GM21360 (cell line): ENCODE data around the gene ABCB9.

Experiments
- ATAC-seq: cut with Tn5 transposase; IDR thresholded peaks from one replicate; pipeline ENCODE4 v1.9.1; 2021; ENCODE audit warnings: mild to moderate bottlenecking, moderate library complexity; ENCODE audit not compliant: unreplicated experiment

ABCB9 gene

GRCh38 chr12:122966743-122967550, 684 bp upstream of the ABCB9 start:
- no peak for ATAC-seq

GRCh38 chr12:122965321-122965751, 927 bp downstream of the ABCB9 start:
- no peak for ATAC-seq

GRCh38 chr12:122964439-122965257, 1.6 kb downstream of the ABCB9 start:
- ATAC-seq, result no peak

- no peak for ATAC-seq
Observed at GRCh38 chr12:122963941-122964265, 2.4 kb downstream of the ABCB9 start.

GRCh38 chr12:122961531-122962329, 4.5 kb downstream of the ABCB9 start:
- no peak for ATAC-seq

- ATAC-seq, result no peak
Observed at GRCh38 chr12:122960193-122960569, 6.1 kb downstream of the ABCB9 start.

GRCh38 chr12:122959566-122960192, 6.6 kb downstream of the ABCB9 start:
- ATAC-seq, result no peak

GRCh38 chr12:122958198-122958888, 7.9 kb downstream of the ABCB9 start:
- ATAC-seq, result no peak

GRCh38 chr12:122956035-122956434, 10.2 kb downstream of the ABCB9 start:
- ATAC-seq, result no peak

GRCh38 chr12:122955156-122955555, 11.1 kb downstream of the ABCB9 start:
- no peak for ATAC-seq

- ATAC-seq, result peak; percentile 64
Observed at GRCh38 chr12:122951979-122952892, 14.0 kb downstream of the ABCB9 start.

- no peak for ATAC-seq
Observed at GRCh38 chr12:122951406-122951805, 14.9 kb downstream of the ABCB9 start.

- no peak for ATAC-seq
Observed at GRCh38 chr12:122949816-122950675, 16.2 kb downstream of the ABCB9 start.

GRCh38 chr12:122949405-122949804, 16.9 kb downstream of the ABCB9 start:
- ATAC-seq, result no peak

- ATAC-seq, result no peak
Observed at GRCh38 chr12:122948605-122949004, 17.7 kb downstream of the ABCB9 start.

- no peak for ATAC-seq
Observed at GRCh38 chr12:122947352-122947792, 18.9 kb downstream of the ABCB9 start.

- peak; percentile 66 for ATAC-seq
Observed at GRCh38 chr12:122946690-122947341, 19.4 kb downstream of the ABCB9 start.
